Progenitor cell of endocrine pancreas (in vitro differentiated cells): Measurements from ENCODE around the gene HIRA. TPM values are rescaled to one million over a fixed set of nuclear protein-coding genes. Genes with fewer than 3 reads are reported as not detected.

Experiments used
- DNase-seq: peaks from one replicate; pipeline ENCODE4 v3.0.0; 2021; ENCODE audit warnings: low spot score; ENCODE audit not compliant: unreplicated experiment
- H3K27ac Mint-ChIP-seq: 2 replicates; pipeline ENCODE4 v1.8.0; 2021; ENCODE audit warnings: mild to moderate bottlenecking, moderate library complexity, mixed read lengths
- H3K27me3 Mint-ChIP-seq: 2 replicates; pipeline ENCODE4 v1.8.0; 2021; ENCODE audit warnings: mixed read lengths
- H3K36me3 Mint-ChIP-seq: 2 replicates; pipeline ENCODE4 v1.8.0; 2022; ENCODE audit warnings: mixed read lengths; ENCODE audit not compliant: insufficient read depth
- H3K4me1 Mint-ChIP-seq: 2 replicates; pipeline ENCODE4 v1.8.0; 2021; ENCODE audit warnings: low read depth, mixed read lengths
- H3K4me3 Mint-ChIP-seq: 2 replicates; pipeline ENCODE4 v1.8.0; 2021; ENCODE audit warnings: low read depth, mild to moderate bottlenecking, moderate library complexity, mixed read lengths
- H3K9me3 Mint-ChIP-seq: 2 replicates; pipeline ENCODE4 v1.8.0; 2021; ENCODE audit warnings: low read depth, mixed read lengths
- CTCF ChIP-seq: fragments of 200-600 bp; sonication (generic); IDR thresholded peaks from one replicate; pipeline ENCODE4 v1.5.0; 2021; ENCODE audit warnings: antibody characterized with exemption, mild to moderate bottlenecking; ENCODE audit not compliant: unreplicated experiment
- long read RNA-seq: library from polyadenylated mRNA; unstranded; transcript quantifications from one replicate; pipeline ENCODE4 v2.0.0, GENCODE V29; 2020
- total RNA-seq: library from RNA; stranded (reverse); gene quantifications from 2 replicates; pipeline ENCODE4 v1.2.1, GENCODE V29; 2021

HIRA gene, protein sequence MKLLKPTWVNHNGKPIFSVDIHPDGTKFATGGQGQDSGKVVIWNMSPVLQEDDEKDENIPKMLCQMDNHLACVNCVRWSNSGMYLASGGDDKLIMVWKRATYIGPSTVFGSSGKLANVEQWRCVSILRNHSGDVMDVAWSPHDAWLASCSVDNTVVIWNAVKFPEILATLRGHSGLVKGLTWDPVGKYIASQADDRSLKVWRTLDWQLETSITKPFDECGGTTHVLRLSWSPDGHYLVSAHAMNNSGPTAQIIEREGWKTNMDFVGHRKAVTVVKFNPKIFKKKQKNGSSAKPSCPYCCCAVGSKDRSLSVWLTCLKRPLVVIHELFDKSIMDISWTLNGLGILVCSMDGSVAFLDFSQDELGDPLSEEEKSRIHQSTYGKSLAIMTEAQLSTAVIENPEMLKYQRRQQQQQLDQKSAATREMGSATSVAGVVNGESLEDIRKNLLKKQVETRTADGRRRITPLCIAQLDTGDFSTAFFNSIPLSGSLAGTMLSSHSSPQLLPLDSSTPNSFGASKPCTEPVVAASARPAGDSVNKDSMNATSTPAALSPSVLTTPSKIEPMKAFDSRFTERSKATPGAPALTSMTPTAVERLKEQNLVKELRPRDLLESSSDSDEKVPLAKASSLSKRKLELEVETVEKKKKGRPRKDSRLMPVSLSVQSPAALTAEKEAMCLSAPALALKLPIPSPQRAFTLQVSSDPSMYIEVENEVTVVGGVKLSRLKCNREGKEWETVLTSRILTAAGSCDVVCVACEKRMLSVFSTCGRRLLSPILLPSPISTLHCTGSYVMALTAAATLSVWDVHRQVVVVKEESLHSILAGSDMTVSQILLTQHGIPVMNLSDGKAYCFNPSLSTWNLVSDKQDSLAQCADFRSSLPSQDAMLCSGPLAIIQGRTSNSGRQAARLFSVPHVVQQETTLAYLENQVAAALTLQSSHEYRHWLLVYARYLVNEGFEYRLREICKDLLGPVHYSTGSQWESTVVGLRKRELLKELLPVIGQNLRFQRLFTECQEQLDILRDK
- 45.3 and 45.9 TPM in 2 replicates for total RNA-seq
- long read RNA-seq, partial matches to known transcripts = 15 of 21 reads
- long read RNA-seq, other reads (novel, unspliced or antisense) = 6 of 21 reads

GRCh38 chr22:19431649-19432132 lies at the start of gene HIRA:
TSS of gene HIRA (minus strand) at chr22:19431733. CDS start at chr22:19431476, 257 bp downstream.
- H3K4me3 Mint-ChIP-seq = peak within 1 kb of the TSS; percentile 89
- H3K9me3 Mint-ChIP-seq = no peaks in the 10 kb centered on the region
- peaks cover 1% of the 10 kb centered on the region for H3K36me3 Mint-ChIP-seq
- H3K4me1 Mint-ChIP-seq = peaks cover 23% of the 10 kb centered on the region
- H3K27me3 Mint-ChIP-seq = no peaks in the 10 kb centered on the region
- H3K27ac Mint-ChIP-seq = peak within 1 kb of the TSS; percentile 96
- DNase-seq = peak; percentile 67
- TF ChIP-seq CTCF = no peak

- H3K27me3 Mint-ChIP-seq = no peaks in the 10 kb centered on the region
- H3K4me1 Mint-ChIP-seq = peaks cover 21% of the 10 kb centered on the region
- no peak overlapping the region for H3K27ac Mint-ChIP-seq
- peaks cover 3% of the 10 kb centered on the region for H3K36me3 Mint-ChIP-seq
- no peak for DNase-seq
- H3K9me3 Mint-ChIP-seq = no peaks in the 10 kb centered on the region
- peak overlapping the region; percentile 97 for H3K4me3 Mint-ChIP-seq
- no peak for TF ChIP-seq CTCF
Measured at GRCh38 chr22:19480789-19481188, 49.3 kb upstream of the HIRA start.

- no peaks in the 10 kb centered on the region for H3K27me3 Mint-ChIP-seq
- no peak for TF ChIP-seq CTCF
- peak overlapping the region; percentile 97 for H3K4me3 Mint-ChIP-seq
- peaks cover 3% of the 10 kb centered on the region for H3K36me3 Mint-ChIP-seq
- H3K4me1 Mint-ChIP-seq = peaks cover 21% of the 10 kb centered on the region
- DNase-seq = no peak
- no peaks in the 10 kb centered on the region for H3K9me3 Mint-ChIP-seq
- peak overlapping the region; percentile 100 for H3K27ac Mint-ChIP-seq
Measured at GRCh38 chr22:19480173-19480568, 48.6 kb upstream of the HIRA start.

- Mint-ChIP-seq H3K36me3 (peaks cover 3% of the 10 kb centered on the region), H3K9me3 (no peaks in the 10 kb centered on the region), H3K4me3 (peak within 1 kb of the TSS; percentile 97), H3K27me3 (no peaks in the 10 kb centered on the region), H3K27ac (peak within 1 kb of the TSS; percentile 100), H3K4me1 (peaks cover 21% of the 10 kb centered on the region)
- peak; percentile 82 for DNase-seq
- no peak for TF ChIP-seq CTCF
Measured at GRCh38 chr22:19479355-19480172, 48.0 kb upstream of the HIRA start, which contains the start of gene CDC45. TSS of gene CDC45 (plus strand) at chr22:19479920. CDS start at chr22:19479969, 49 bp downstream.
